ENCODE results near the gene ASIP. TPM values are rescaled to one million over a fixed set of nuclear protein-coding genes. Genes with fewer than 3 reads are reported as not detected.
"Not testable (repeated sequence)": the region's sequence is repeated elsewhere in the genome, so short reads cannot be mapped to it uniquely, and the experiment has no call there.

ASIP gene
- total and polyA plus RNA-seq, 4 donors, result not detected

GRCh38 chr20:34233687-34234086 is 7.5 kb upstream of the ASIP start:
- H3K36me3 ChIP-seq (ENCODE audit: control insufficient read depth in 1 of 2, insufficient read depth in 2 of 2, low read length in 1 of 2), result no peaks in the 10 kb centered on the region
- no peaks in the 10 kb centered on the region for H3K27me3 ChIP-seq (ENCODE audit: control insufficient read depth in 1 of 2, insufficient read depth in 2 of 2, low read length in 1 of 2)
- no peaks in the 10 kb centered on the region for H3K4me1 ChIP-seq (ENCODE audit: control insufficient read depth in 1 of 2, insufficient read depth in 2 of 2, low read length in 2 of 2)
- no peak for DNase-seq
- no peak overlapping the region for H3K4me3 ChIP-seq (ENCODE audit: low read length in 2 of 2)
- no peak for ATAC-seq (ENCODE audit: low FRiP score)
- intact Hi-C loops (cut with DNase I), result no loop called here
- H3K9me3 ChIP-seq (ENCODE audit: control insufficient read depth, low read length), result peaks cover 1% of the 10 kb centered on the region
- H3K27ac ChIP-seq (ENCODE audit: low read depth in 1 of 2, low read length in 2 of 2), result no peak overlapping the region

GRCh38 chr20:34235875-34236274 is 5.3 kb upstream of the ASIP start:
- no peaks in the 10 kb centered on the region for H3K27me3 ChIP-seq (ENCODE audit: control insufficient read depth in 1 of 2, insufficient read depth in 2 of 2, low read length in 1 of 2)
- ATAC-seq (ENCODE audit: low FRiP score), result no peak
- no peak overlapping the region for H3K27ac ChIP-seq (ENCODE audit: low read depth in 1 of 2, low read length in 2 of 2)
- intact Hi-C loops (cut with DNase I), result no loop called here
- no peak overlapping the region for H3K4me3 ChIP-seq (ENCODE audit: low read length in 2 of 2)
- 96% methylated on average over 2 of the region's 2 CpGs for WGBS, 2 donors
- H3K9me3 ChIP-seq (ENCODE audit: control insufficient read depth, low read length), result peaks cover 1% of the 10 kb centered on the region
- no peaks in the 10 kb centered on the region for H3K4me1 ChIP-seq (ENCODE audit: control insufficient read depth in 1 of 2, insufficient read depth in 2 of 2, low read length in 2 of 2)
- no peaks in the 10 kb centered on the region for H3K36me3 ChIP-seq (ENCODE audit: control insufficient read depth in 1 of 2, insufficient read depth in 2 of 2, low read length in 1 of 2)
- no peak for DNase-seq

- H3K4me1 ChIP-seq (ENCODE audit: control insufficient read depth in 1 of 2, insufficient read depth in 2 of 2, low read length in 2 of 2), result no peaks in the 10 kb centered on the region
- H3K27ac ChIP-seq (ENCODE audit: low read depth in 1 of 2, low read length in 2 of 2), result no peak overlapping the region
- intact Hi-C loops (cut with DNase I), result no loop called here
- H3K4me3 ChIP-seq (ENCODE audit: low read length in 2 of 2), result no peak overlapping the region
- no peaks in the 10 kb centered on the region for H3K36me3 ChIP-seq (ENCODE audit: control insufficient read depth in 1 of 2, insufficient read depth in 2 of 2, low read length in 1 of 2)
- ATAC-seq (ENCODE audit: low FRiP score) (no peak), DNase-seq (no peak)
- WGBS, 2 donors, result 89 to 95% methylated on average over 2 of the region's 2 CpGs
- no peaks in the 10 kb centered on the region for H3K27me3 ChIP-seq (ENCODE audit: control insufficient read depth in 1 of 2, insufficient read depth in 2 of 2, low read length in 1 of 2)
- H3K9me3 ChIP-seq (ENCODE audit: control insufficient read depth, low read length), result no peaks in the 10 kb centered on the region
Measured at GRCh38 chr20:34237942-34238341, 3.3 kb upstream of the ASIP start.

- no peak overlapping the region for H3K4me3 ChIP-seq (ENCODE audit: low read length in 2 of 2)
- H3K9me3 ChIP-seq (ENCODE audit: control insufficient read depth, low read length), result no peaks in the 10 kb centered on the region
- no peak overlapping the region for H3K27ac ChIP-seq (ENCODE audit: low read depth in 1 of 2, low read length in 2 of 2)
- DNase-seq (no peak), ATAC-seq (ENCODE audit: low FRiP score) (no peak)
- H3K36me3 ChIP-seq (ENCODE audit: control insufficient read depth in 1 of 2, insufficient read depth in 2 of 2, low read length in 1 of 2), result no peaks in the 10 kb centered on the region
- 96 to 97% methylated on average over 1 of the region's 1 CpG for WGBS, 2 donors
- H3K4me1 ChIP-seq (ENCODE audit: control insufficient read depth in 1 of 2, insufficient read depth in 2 of 2, low read length in 2 of 2), result no peaks in the 10 kb centered on the region
- H3K27me3 ChIP-seq (ENCODE audit: control insufficient read depth in 1 of 2, insufficient read depth in 2 of 2, low read length in 1 of 2), result no peaks in the 10 kb centered on the region
- intact Hi-C loops (cut with DNase I), result no loop called here
Measured at GRCh38 chr20:34240121-34240520, 1.1 kb upstream of the ASIP start.

- H3K27me3 ChIP-seq (ENCODE audit: control insufficient read depth in 1 of 2, insufficient read depth in 2 of 2, low read length in 1 of 2); H3K36me3 ChIP-seq (ENCODE audit: control insufficient read depth in 1 of 2, insufficient read depth in 2 of 2, low read length in 1 of 2); intact Hi-C loops (cut with DNase I); H3K27ac ChIP-seq (ENCODE audit: low read depth in 1 of 2, low read length in 2 of 2); H3K4me3 ChIP-seq (ENCODE audit: low read length in 2 of 2); H3K4me1 ChIP-seq (ENCODE audit: control insufficient read depth in 1 of 2, insufficient read depth in 2 of 2, low read length in 2 of 2); ATAC-seq (ENCODE audit: low FRiP score); DNase-seq; H3K9me3 ChIP-seq (ENCODE audit: control insufficient read depth, low read length): not testable (repeated sequence)
- 79 to 87% methylated on average over 4 of the region's 4 CpGs for WGBS, 2 donors
Measured at GRCh38 chr20:34242015-34242414, 792 bp downstream of the ASIP start.

GRCh38 chr20:34242879-34243278 is 1.7 kb downstream of the ASIP start:
- DNase-seq, result no peak

GRCh38 chr20:34243377-34243776 is 2.2 kb downstream of the ASIP start:
- ATAC-seq (ENCODE audit: low FRiP score), result no peak
- intact Hi-C loops (cut with DNase I), result no loop called here
- Histone ChIP-seq H3K27me3 (ENCODE audit: control insufficient read depth in 1 of 2, insufficient read depth in 2 of 2, low read length in 1 of 2) (no peaks in the 10 kb centered on the region), H3K9me3 (ENCODE audit: control insufficient read depth, low read length) (no peaks in the 10 kb centered on the region), H3K36me3 (ENCODE audit: control insufficient read depth in 1 of 2, insufficient read depth in 2 of 2, low read length in 1 of 2) (no peaks in the 10 kb centered on the region), H3K4me3 (ENCODE audit: low read length in 2 of 2) (no peak overlapping the region), H3K4me1 (ENCODE audit: control insufficient read depth in 1 of 2, insufficient read depth in 2 of 2, low read length in 2 of 2) (no peaks in the 10 kb centered on the region), H3K27ac (ENCODE audit: low read depth in 1 of 2, low read length in 2 of 2) (no peak overlapping the region)
- WGBS, 2 donors, result 83 to 85% methylated on average over 3 of the region's 3 CpGs
- DNase-seq, result no peak

More at GRCh38 chr20:34242879-34243278, 1.7 kb downstream of the ASIP start:
- H3K4me1 ChIP-seq (ENCODE audit: control insufficient read depth in 1 of 2, insufficient read depth in 2 of 2, low read length in 2 of 2), result no peaks in the 10 kb centered on the region
- ATAC-seq (ENCODE audit: low FRiP score), result no peak
- H3K27me3 ChIP-seq (ENCODE audit: control insufficient read depth in 1 of 2, insufficient read depth in 2 of 2, low read length in 1 of 2), result no peaks in the 10 kb centered on the region
- no peaks in the 10 kb centered on the region for H3K9me3 ChIP-seq (ENCODE audit: control insufficient read depth, low read length)
- whole genome bisulfite sequencing, 2 donors, result 71 to 87% methylated on average over 1 of the region's 1 CpG
- H3K4me3 ChIP-seq (ENCODE audit: low read length in 2 of 2), result no peak overlapping the region
- intact Hi-C loops (cut with DNase I), result no loop called here
- no peaks in the 10 kb centered on the region for H3K36me3 ChIP-seq (ENCODE audit: control insufficient read depth in 1 of 2, insufficient read depth in 2 of 2, low read length in 1 of 2)
- H3K27ac ChIP-seq (ENCODE audit: low read depth in 1 of 2, low read length in 2 of 2), result no peak overlapping the region

GRCh38 chr20:34246126-34246626 is 5.0 kb downstream of the ASIP start:
- DNase-seq (no peak), ATAC-seq (ENCODE audit: low FRiP score) (no peak)
- Histone ChIP-seq H3K4me3 (ENCODE audit: low read length in 2 of 2) (no peak overlapping the region), H3K36me3 (ENCODE audit: control insufficient read depth in 1 of 2, insufficient read depth in 2 of 2, low read length in 1 of 2) (no peaks in the 10 kb centered on the region), H3K27ac (ENCODE audit: low read depth in 1 of 2, low read length in 2 of 2) (no peak overlapping the region), H3K27me3 (ENCODE audit: control insufficient read depth in 1 of 2, insufficient read depth in 2 of 2, low read length in 1 of 2) (no peaks in the 10 kb centered on the region), H3K4me1 (ENCODE audit: control insufficient read depth in 1 of 2, insufficient read depth in 2 of 2, low read length in 2 of 2) (no peaks in the 10 kb centered on the region), H3K9me3 (ENCODE audit: control insufficient read depth, low read length) (no peaks in the 10 kb centered on the region)
- intact Hi-C loops (cut with DNase I), result no loop called here
- WGBS, 2 donors, result 74 to 79% methylated on average over 2 of the region's 2 CpGs

GRCh38 chr20:34249291-34249690 is 8.1 kb downstream of the ASIP start:
- ATAC-seq (ENCODE audit: low FRiP score), result no peak
- H3K4me1 ChIP-seq (ENCODE audit: control insufficient read depth in 1 of 2, insufficient read depth in 2 of 2, low read length in 2 of 2), result no peaks in the 10 kb centered on the region
- no peaks in the 10 kb centered on the region for H3K36me3 ChIP-seq (ENCODE audit: control insufficient read depth in 1 of 2, insufficient read depth in 2 of 2, low read length in 1 of 2)
- H3K27me3 ChIP-seq (ENCODE audit: control insufficient read depth in 1 of 2, insufficient read depth in 2 of 2, low read length in 1 of 2), result no peaks in the 10 kb centered on the region
- H3K27ac ChIP-seq (ENCODE audit: low read depth in 1 of 2, low read length in 2 of 2), result no peak overlapping the region
- H3K4me3 ChIP-seq (ENCODE audit: low read length in 2 of 2), result no peak overlapping the region
- intact Hi-C loops (cut with DNase I), result no loop called here
- WGBS, 2 donors, result 81 to 84% methylated on average over 6 of the region's 6 CpGs
- no peak for DNase-seq
- no peaks in the 10 kb centered on the region for H3K9me3 ChIP-seq (ENCODE audit: control insufficient read depth, low read length)
